ENCODE measurements around the gene KIR2DL4.
"Not testable (repeated sequence)": the region's sequence is repeated elsewhere in the genome, so short reads cannot be mapped to it uniquely, and the experiment has no call there.

Gene KIR2DL4
- 0 to 0.77 (median 0) reads per million in 3 donors for total RNA-seq

- Histone ChIP-seq H3K27ac (ENCODE audit: insufficient read depth, low read length, poor library complexity, severe bottlenecking) (no peak within 1 kb of the TSS), H3K9me3 (ENCODE audit: control insufficient read depth, low read length) (no peaks in the 10 kb centered on the region), H3K4me1 (ENCODE audit: control insufficient read depth, insufficient read depth, low read length, poor library complexity, severe bottlenecking) (no peaks in the 10 kb centered on the region), H3K27me3 (replicated peaks; ENCODE audit: control insufficient read depth, insufficient read depth, low read length, poor library complexity, severe bottlenecking) (no peaks in the 10 kb centered on the region), H3K4me3 (ENCODE audit: insufficient read depth, low read depth, low read length, poor library complexity, severe bottlenecking) (no peak within 1 kb of the TSS), H3K36me3 (ENCODE audit: control insufficient read depth, insufficient read depth, low read length) (no peaks in the 10 kb centered on the region)
- no peak for DNase-seq
Observed at GRCh38 chr19:54803410-54803809, at the start of gene KIR2DL4. Gene KIR2DL4, plus strand, starts transcription at chr19:54803610. Its CDS starts 42 bp downstream, at chr19:54803652.

- not testable (repeated sequence) for DNase-seq; H3K27ac ChIP-seq (ENCODE audit: insufficient read depth, low read length, poor library complexity, severe bottlenecking); H3K27me3 ChIP-seq (replicated peaks; ENCODE audit: control insufficient read depth, insufficient read depth, low read length, poor library complexity, severe bottlenecking)
Observed at GRCh38 chr19:54756204-54757110, 47.0 kb upstream of the KIR2DL4 start.

GRCh38 chr19:54758577-54758976 is 44.8 kb upstream of the KIR2DL4 start:
- not testable (repeated sequence) for H3K4me3 ChIP-seq (ENCODE audit: insufficient read depth, low read depth, low read length, poor library complexity, severe bottlenecking); H3K27ac ChIP-seq (ENCODE audit: insufficient read depth, low read length, poor library complexity, severe bottlenecking); DNase-seq; H3K9me3 ChIP-seq (ENCODE audit: control insufficient read depth, low read length); H3K27me3 ChIP-seq (replicated peaks; ENCODE audit: control insufficient read depth, insufficient read depth, low read length, poor library complexity, severe bottlenecking); H3K36me3 ChIP-seq (ENCODE audit: control insufficient read depth, insufficient read depth, low read length); H3K4me1 ChIP-seq (ENCODE audit: control insufficient read depth, insufficient read depth, low read length, poor library complexity, severe bottlenecking)

More at GRCh38 chr19:54756204-54757110, 47.0 kb upstream of the KIR2DL4 start:
- H3K4me1 ChIP-seq (ENCODE audit: control insufficient read depth, insufficient read depth, low read length, poor library complexity, severe bottlenecking); H3K36me3 ChIP-seq (ENCODE audit: control insufficient read depth, insufficient read depth, low read length); H3K9me3 ChIP-seq (ENCODE audit: control insufficient read depth, low read length); H3K4me3 ChIP-seq (ENCODE audit: insufficient read depth, low read depth, low read length, poor library complexity, severe bottlenecking): not testable (repeated sequence)

- not testable (repeated sequence) for H3K9me3 ChIP-seq (ENCODE audit: control insufficient read depth, low read length); H3K4me1 ChIP-seq (ENCODE audit: control insufficient read depth, insufficient read depth, low read length, poor library complexity, severe bottlenecking); H3K36me3 ChIP-seq (ENCODE audit: control insufficient read depth, insufficient read depth, low read length); DNase-seq; H3K27me3 ChIP-seq (replicated peaks; ENCODE audit: control insufficient read depth, insufficient read depth, low read length, poor library complexity, severe bottlenecking); H3K27ac ChIP-seq (ENCODE audit: insufficient read depth, low read length, poor library complexity, severe bottlenecking); H3K4me3 ChIP-seq (ENCODE audit: insufficient read depth, low read depth, low read length, poor library complexity, severe bottlenecking)
Observed at GRCh38 chr19:54764219-54764618, 39.2 kb upstream of the KIR2DL4 start.

- not testable (repeated sequence) for H3K36me3 ChIP-seq (ENCODE audit: control insufficient read depth, insufficient read depth, low read length); DNase-seq; H3K9me3 ChIP-seq (ENCODE audit: control insufficient read depth, low read length); H3K4me1 ChIP-seq (ENCODE audit: control insufficient read depth, insufficient read depth, low read length, poor library complexity, severe bottlenecking); H3K4me3 ChIP-seq (ENCODE audit: insufficient read depth, low read depth, low read length, poor library complexity, severe bottlenecking); H3K27ac ChIP-seq (ENCODE audit: insufficient read depth, low read length, poor library complexity, severe bottlenecking); H3K27me3 ChIP-seq (replicated peaks; ENCODE audit: control insufficient read depth, insufficient read depth, low read length, poor library complexity, severe bottlenecking)
Observed at GRCh38 chr19:54766464-54766863, 36.9 kb upstream of the KIR2DL4 start.

GRCh38 chr19:54769646-54770045 is 33.8 kb upstream of the KIR2DL4 start, which contains the start of gene KIR2DL1:
Gene KIR2DL1, plus strand, starts transcription at chr19:54769793. Its CDS starts 58 bp downstream, at chr19:54769851.
- not testable (repeated sequence) for H3K4me3 ChIP-seq (ENCODE audit: insufficient read depth, low read depth, low read length, poor library complexity, severe bottlenecking); H3K9me3 ChIP-seq (ENCODE audit: control insufficient read depth, low read length)

GRCh38 chr19:54770511-54770910 is 32.9 kb upstream of the KIR2DL4 start:
- H3K9me3 ChIP-seq (ENCODE audit: control insufficient read depth, low read length) = not testable (repeated sequence)

More at GRCh38 chr19:54769646-54770045, 33.8 kb upstream of the KIR2DL4 start, which contains the start of gene KIR2DL1:
- H3K27ac ChIP-seq (ENCODE audit: insufficient read depth, low read length, poor library complexity, severe bottlenecking); DNase-seq; H3K27me3 ChIP-seq (replicated peaks; ENCODE audit: control insufficient read depth, insufficient read depth, low read length, poor library complexity, severe bottlenecking); H3K4me1 ChIP-seq (ENCODE audit: control insufficient read depth, insufficient read depth, low read length, poor library complexity, severe bottlenecking); H3K36me3 ChIP-seq (ENCODE audit: control insufficient read depth, insufficient read depth, low read length): not testable (repeated sequence)

GRCh38 chr19:54771018-54771960 is 32.1 kb upstream of the KIR2DL4 start:
- not testable (repeated sequence) for H3K27ac ChIP-seq (ENCODE audit: insufficient read depth, low read length, poor library complexity, severe bottlenecking); H3K4me3 ChIP-seq (ENCODE audit: insufficient read depth, low read depth, low read length, poor library complexity, severe bottlenecking); DNase-seq; H3K36me3 ChIP-seq (ENCODE audit: control insufficient read depth, insufficient read depth, low read length); H3K9me3 ChIP-seq (ENCODE audit: control insufficient read depth, low read length); H3K27me3 ChIP-seq (replicated peaks; ENCODE audit: control insufficient read depth, insufficient read depth, low read length, poor library complexity, severe bottlenecking); H3K4me1 ChIP-seq (ENCODE audit: control insufficient read depth, insufficient read depth, low read length, poor library complexity, severe bottlenecking)

More at GRCh38 chr19:54770511-54770910, 32.9 kb upstream of the KIR2DL4 start:
- H3K27me3 ChIP-seq (replicated peaks; ENCODE audit: control insufficient read depth, insufficient read depth, low read length, poor library complexity, severe bottlenecking); H3K27ac ChIP-seq (ENCODE audit: insufficient read depth, low read length, poor library complexity, severe bottlenecking); DNase-seq; H3K36me3 ChIP-seq (ENCODE audit: control insufficient read depth, insufficient read depth, low read length); H3K4me1 ChIP-seq (ENCODE audit: control insufficient read depth, insufficient read depth, low read length, poor library complexity, severe bottlenecking); H3K4me3 ChIP-seq (ENCODE audit: insufficient read depth, low read depth, low read length, poor library complexity, severe bottlenecking): not testable (repeated sequence)

- H3K9me3 ChIP-seq (ENCODE audit: control insufficient read depth, low read length) = not testable (repeated sequence)
Observed at GRCh38 chr19:54772666-54773065, 30.7 kb upstream of the KIR2DL4 start.

More at GRCh38 chr19:54772666-54773065, 30.7 kb upstream of the KIR2DL4 start:
- H3K4me1 ChIP-seq (ENCODE audit: control insufficient read depth, insufficient read depth, low read length, poor library complexity, severe bottlenecking); DNase-seq; H3K36me3 ChIP-seq (ENCODE audit: control insufficient read depth, insufficient read depth, low read length); H3K27ac ChIP-seq (ENCODE audit: insufficient read depth, low read length, poor library complexity, severe bottlenecking); H3K27me3 ChIP-seq (replicated peaks; ENCODE audit: control insufficient read depth, insufficient read depth, low read length, poor library complexity, severe bottlenecking); H3K4me3 ChIP-seq (ENCODE audit: insufficient read depth, low read depth, low read length, poor library complexity, severe bottlenecking): not testable (repeated sequence)
